Fibroblast of lung (primary cell): ENCODE results near the gene PYGO1. TPM values are rescaled to one million over a fixed set of nuclear protein-coding genes. Genes with fewer than 3 reads are reported as not detected.

Experiments
- DNase-seq, 2 donors: peaks; one replicate each; pipeline versions ENCODE4 v3.0.0 to v3.0.0-alpha.2; 2010; ENCODE audit warnings: low read depth in 2 of 2
- H2AFZ ChIP-seq: 2 replicates; pipeline ENCODE4 v1.5.1; 2012; ENCODE audit warnings: low read length, control low read depth, inconsistent platforms
- H3K27ac ChIP-seq: 2 replicates; pipeline ENCODE4 v1.5.1; 2011; ENCODE audit warnings: low read length, control low read depth; ENCODE audit not compliant: insufficient read depth
- H3K27me3 ChIP-seq: 2 replicates; pipeline ENCODE4 v1.5.1; 2011; ENCODE audit warnings: mild to moderate bottlenecking, low read length; ENCODE audit not compliant: control insufficient read depth, insufficient read depth
- H3K36me3 ChIP-seq: 2 replicates; pipeline ENCODE4 v1.5.1; 2011; ENCODE audit warnings: low read length; ENCODE audit not compliant: control insufficient read depth, insufficient read depth
- H3K4me1 ChIP-seq: 2 replicates; pipeline ENCODE4 v1.5.1; 2011; ENCODE audit warnings: low read length; ENCODE audit not compliant: control insufficient read depth, insufficient read depth; ENCODE audit errors: extremely low read depth
- H3K4me2 ChIP-seq: 2 replicates; pipeline ENCODE4 v1.5.1; 2011; ENCODE audit warnings: low read length, control low read depth; ENCODE audit not compliant: insufficient read depth; ENCODE audit errors: extremely low read depth
- H3K4me3 ChIP-seq, 4 experiments: fragments of 200-600 bp in 1 of 4; sonication (generic) in 1 of 4; replicated peaks in 1 of 4; 2 replicates each; pipeline ENCODE4 v1.5.1; 2011 to 2016; ENCODE audit warnings: low read length in 4 of 4, low read depth in 3 of 4, mild to moderate bottlenecking in 3 of 4, control low read depth in 2 of 4, inconsistent platforms in 1 of 4, mixed read lengths in 1 of 4; ENCODE audit not compliant: insufficient read depth in 1 of 4; ENCODE audit errors: control extremely low read depth in 1 of 4
- H3K79me2 ChIP-seq: 2 replicates; pipeline ENCODE4 v1.5.1; 2012; ENCODE audit warnings: mild to moderate bottlenecking, low read length, inconsistent platforms; ENCODE audit not compliant: control insufficient read depth, insufficient read depth
- H3K9ac ChIP-seq: 2 replicates; pipeline ENCODE4 v1.5.1; 2011; ENCODE audit warnings: mild to moderate bottlenecking, low read length, control low read depth; ENCODE audit not compliant: insufficient read depth
- H3K9me3 ChIP-seq: 2 replicates; pipeline ENCODE4 v1.5.1; 2012; ENCODE audit warnings: low read depth, low read length; ENCODE audit not compliant: control insufficient read depth, insufficient read depth
- H4K20me1 ChIP-seq: 2 replicates; pipeline ENCODE4 v1.5.1; 2011; ENCODE audit warnings: low read length; ENCODE audit not compliant: control insufficient read depth, insufficient read depth; ENCODE audit errors: extremely low read depth
- CTCF ChIP-seq, 2 donors: IDR thresholded peaks in 1 of 2; conservative IDR thresholded peaks in 1 of 2; 1 replicate in 1 of 2; 2 replicates in 1 of 2; pipeline ENCODE4 v1.5.1; 2011 to 2012; ENCODE audit warnings: low read length in 2 of 2, control low read depth in 1 of 2, inconsistent platforms in 1 of 2, low read depth in 1 of 2, mild to moderate bottlenecking in 1 of 2
- EZH2 ChIP-seq: IDR thresholded peaks from 2 replicates; pipeline ENCODE4 v1.5.1; 2012; ENCODE audit warnings: low read length, control low read depth, mild to moderate bottlenecking; ENCODE audit errors: missing control alignments
- polyA plus RNA-seq, 2 donors: library from polyadenylated mRNA; depleted of rRNA in 1 of 2; stranded (reverse) in 1 of 2; unstranded in 1 of 2; fragments of >200 nt; gene quantifications; 2 replicates each; pipeline ENCODE4 v1.2.1, GENCODE V29; 2011 to 2012; ENCODE audit warnings: missing spikeins in 1 of 2
- total RNA-seq: library from RNA; depleted of rRNA; stranded (reverse); fragments of >200 nt; gene quantifications from 2 replicates; pipeline ENCODE4 v1.2.1, GENCODE V29; 2014

Gene PYGO1
- total and polyA plus RNA-seq, 2 donors (not counting 1 experiment from before 2014, with no cell fraction given) = 10.1 to 11.3 TPM

- Histone ChIP-seq H3K27me3 (no peaks in the 10 kb centered on the region), H3K4me1 (no peaks in the 10 kb centered on the region), H3K36me3 (no peaks in the 10 kb centered on the region)
These were observed 65.2 kb downstream of the PYGO1 start for GRCh38 chr15:55522742-55523450.

DNA sequence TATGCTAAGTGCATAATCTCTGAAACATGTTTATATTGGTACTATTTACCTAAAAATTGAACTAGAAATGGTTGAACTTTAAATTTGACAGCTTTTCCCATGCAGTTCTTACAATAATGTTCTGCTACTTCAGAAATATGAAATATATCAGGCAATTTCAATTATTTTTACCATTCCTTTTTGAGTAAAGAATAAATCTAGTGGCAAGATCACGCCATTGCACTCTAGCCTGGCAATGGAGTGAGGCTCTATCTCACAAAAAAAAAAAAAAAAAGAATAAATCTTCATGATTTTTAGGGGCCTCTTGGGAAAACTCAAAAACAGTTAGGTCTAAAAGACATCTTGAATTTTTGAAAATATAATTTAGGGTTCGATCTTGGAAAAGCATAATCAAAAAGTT is 69.5 kb downstream of the PYGO1 start:
- H3K27me3 ChIP-seq = no peaks in the 10 kb centered on the region
- DNase-seq = no peak
- no peak overlapping the region for H3K9ac ChIP-seq
- no peaks in the 10 kb centered on the region for H3K36me3 ChIP-seq
- H3K4me2 ChIP-seq = no peak overlapping the region
- H3K9me3 ChIP-seq = no peaks in the 10 kb centered on the region
- no peak overlapping the region for H3K4me3 ChIP-seq
- TF ChIP-seq EZH2 (no peak), CTCF (conservative IDR thresholded peaks at IDR 0.05 in 1 of 2, IDR thresholded peaks at IDR 0.05 in 1 of 2; ENCODE audit: low read depth in 1 of 2, low read length in 2 of 2) (peak; percentile 6 to 35)
- no peaks in the 10 kb centered on the region for H3K79me2 ChIP-seq
- H4K20me1 ChIP-seq = no peaks in the 10 kb centered on the region
- H2AFZ ChIP-seq = no peak overlapping the region
- no peaks in the 10 kb centered on the region for H3K4me1 ChIP-seq
- no peak overlapping the region for H3K27ac ChIP-seq

More at GRCh38 chr15:55522742-55523450, 65.2 kb downstream of the PYGO1 start:
- Histone ChIP-seq H3K4me2 (no peak overlapping the region), H3K9me3 (no peaks in the 10 kb centered on the region), H3K27ac (no peak overlapping the region), H4K20me1 (no peaks in the 10 kb centered on the region), H3K4me3 (no peak overlapping the region), H3K79me2 (no peaks in the 10 kb centered on the region), H2AFZ (no peak overlapping the region), H3K9ac (no peak overlapping the region)
- no peak for DNase-seq
- no peak for TF ChIP-seq EZH2

DNA sequence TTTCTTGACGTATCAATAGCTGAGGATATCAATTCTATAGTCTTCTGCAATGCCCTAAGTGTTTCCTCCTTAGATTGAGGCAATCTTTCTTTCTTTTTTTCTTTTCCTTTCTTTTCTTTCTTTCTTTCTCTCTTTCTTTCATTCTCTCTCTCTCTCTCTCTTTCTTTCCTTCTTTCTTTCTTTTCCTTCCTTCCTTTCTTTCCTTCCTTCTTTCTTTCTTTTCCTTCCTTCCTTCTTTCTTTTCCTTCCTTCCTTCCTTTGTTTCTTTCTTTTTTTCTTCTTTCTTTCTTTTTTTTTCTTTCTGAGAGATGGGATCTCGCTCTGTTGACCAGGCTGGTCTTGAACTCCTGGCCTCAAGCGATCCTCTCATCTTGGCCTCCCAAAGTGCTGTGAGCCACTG is 70.1 kb downstream of the PYGO1 start:
- no peak for DNase-seq
- Histone ChIP-seq H3K27me3 (no peaks in the 10 kb centered on the region), H3K27ac (no peak overlapping the region), H3K36me3 (no peaks in the 10 kb centered on the region), H3K4me1 (no peaks in the 10 kb centered on the region), H2AFZ (no peak overlapping the region), H3K9me3 (no peaks in the 10 kb centered on the region), H3K9ac (no peak overlapping the region), H3K4me3 (no peak overlapping the region), H3K79me2 (no peaks in the 10 kb centered on the region), H4K20me1 (no peaks in the 10 kb centered on the region), H3K4me2 (no peak overlapping the region)
- TF ChIP-seq EZH2 (no peak), CTCF (conservative IDR thresholded peaks at IDR 0.05 in 1 of 2, IDR thresholded peaks at IDR 0.05 in 1 of 2; ENCODE audit: low read depth in 1 of 2, low read length in 2 of 2) (no peak)
